ENCODE measurements around the gene SLC26A2.
"Not testable (repeated sequence)": the region's sequence is repeated elsewhere in the genome, so short reads cannot be mapped to it uniquely, and the experiment has no call there.

SLC26A2 gene

DNA sequence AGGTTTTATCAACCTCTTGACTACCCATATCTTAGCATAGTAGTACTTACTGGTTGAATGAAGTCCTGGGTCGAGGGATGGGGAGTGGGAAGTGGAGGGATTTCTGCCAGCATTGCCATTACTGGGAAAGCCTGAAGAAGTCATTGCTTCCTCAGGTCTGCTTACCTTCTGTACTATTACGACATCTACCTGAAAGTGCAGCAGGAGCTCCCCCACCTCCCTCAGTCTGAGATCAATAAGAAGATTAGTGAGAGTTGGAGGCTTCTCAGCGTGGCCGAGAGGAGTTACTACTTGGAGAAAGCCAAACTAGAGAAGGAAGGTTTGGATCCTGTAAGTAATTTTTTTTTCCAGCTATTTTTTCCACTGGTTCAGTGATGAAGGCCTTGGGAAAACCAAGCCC lies 45.8 kb downstream of the SLC26A2 start:
- DNase-seq (ENCODE audit: low spot score) = no peak

DNA sequence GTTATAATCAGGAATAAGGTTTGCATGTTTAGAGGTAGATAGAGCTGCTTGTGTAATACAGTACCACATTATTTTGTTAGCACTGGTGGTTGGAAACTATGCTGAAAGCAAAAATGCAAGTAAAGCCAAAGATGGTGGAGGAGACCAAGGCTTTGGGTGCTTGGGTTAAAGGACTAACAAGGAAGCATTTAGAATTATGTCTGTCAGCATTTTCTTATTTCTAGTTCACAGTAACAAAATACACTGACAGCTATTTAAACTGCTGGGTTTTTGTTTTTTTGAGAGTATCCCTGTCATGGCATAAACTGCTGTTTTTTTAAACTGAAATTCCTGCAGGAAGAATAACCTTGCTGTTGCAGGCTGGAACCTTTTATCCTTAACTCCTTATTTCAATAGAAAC lies 46.5 kb downstream of the SLC26A2 start:
- DNase-seq (ENCODE audit: low spot score) = no peak

DNA sequence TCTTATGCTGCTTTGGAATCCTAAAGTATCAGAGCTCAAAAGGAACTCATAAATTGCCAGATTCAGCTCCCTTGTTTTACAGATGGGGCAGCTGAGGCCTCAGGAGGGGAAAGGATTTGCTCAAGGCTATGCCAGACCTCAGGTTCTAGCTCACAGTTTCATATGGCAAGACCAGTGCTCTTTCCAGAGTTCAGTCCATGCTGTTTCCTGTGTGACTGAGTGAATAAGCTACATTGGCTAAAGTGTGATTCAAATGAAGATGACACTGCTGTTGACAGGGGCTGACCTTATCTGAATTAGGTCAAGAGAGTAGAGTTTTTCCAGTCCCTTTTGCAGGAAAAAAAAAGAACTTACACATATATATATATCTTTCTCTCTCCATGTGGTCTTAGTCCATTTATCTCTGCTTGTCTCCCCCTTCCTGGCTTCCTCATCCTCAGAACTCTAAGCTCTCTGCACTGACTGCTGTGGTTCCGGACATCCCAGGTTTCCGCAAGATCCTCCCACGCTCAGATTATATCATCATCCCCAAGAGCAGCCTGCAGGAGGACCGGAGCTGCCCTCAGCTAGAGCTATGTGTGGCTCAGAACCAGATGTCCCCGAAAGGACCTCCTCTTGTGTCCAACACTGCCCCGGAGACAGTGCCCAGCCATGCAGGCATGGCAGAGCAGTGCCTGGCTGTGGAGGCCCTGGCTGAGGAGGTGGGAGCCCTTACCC lies 49.3 kb downstream of the SLC26A2 start:
- no peak for DNase-seq (ENCODE audit: low spot score)

DNA sequence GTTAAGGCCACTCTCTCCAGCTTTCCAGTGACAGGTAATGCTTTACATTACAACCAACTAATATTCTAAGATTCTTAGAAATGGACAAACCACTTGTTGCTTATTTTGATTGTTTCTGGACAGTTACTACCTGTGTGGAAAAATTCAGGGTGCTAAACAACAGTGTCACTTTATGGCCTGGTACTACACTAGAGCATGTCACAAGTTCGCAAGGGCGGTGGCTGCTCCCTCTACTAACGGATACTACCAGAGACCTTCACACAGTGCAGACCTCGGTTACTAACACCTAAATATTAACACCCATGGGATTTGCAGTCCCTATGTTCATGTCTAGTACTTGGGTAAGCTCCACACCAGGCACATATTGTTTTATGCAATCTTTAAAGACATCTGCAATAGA lies 53.4 kb downstream of the SLC26A2 start:
- no peak for DNase-seq (ENCODE audit: low spot score)

DNA sequence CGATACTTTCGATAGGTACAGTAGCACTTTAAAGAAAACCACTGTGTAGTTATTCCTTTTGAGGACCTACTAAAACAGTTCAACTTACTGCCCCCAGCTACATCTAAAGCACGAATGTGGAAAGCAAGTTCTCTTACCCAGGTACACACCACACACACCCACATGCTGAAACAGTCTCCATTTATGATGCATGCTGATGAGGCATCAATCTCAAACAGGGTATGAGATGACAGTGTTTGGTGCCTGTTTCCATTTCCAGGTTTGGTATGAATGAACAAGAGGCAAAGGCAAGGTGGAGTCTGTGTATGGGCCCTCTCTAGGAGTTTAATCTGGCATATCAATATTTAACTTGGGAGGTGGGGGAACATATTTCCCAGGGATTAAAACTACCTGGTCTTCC lies 53.9 kb downstream of the SLC26A2 start:
- DNase-seq (ENCODE audit: low spot score) = no peak

DNA sequence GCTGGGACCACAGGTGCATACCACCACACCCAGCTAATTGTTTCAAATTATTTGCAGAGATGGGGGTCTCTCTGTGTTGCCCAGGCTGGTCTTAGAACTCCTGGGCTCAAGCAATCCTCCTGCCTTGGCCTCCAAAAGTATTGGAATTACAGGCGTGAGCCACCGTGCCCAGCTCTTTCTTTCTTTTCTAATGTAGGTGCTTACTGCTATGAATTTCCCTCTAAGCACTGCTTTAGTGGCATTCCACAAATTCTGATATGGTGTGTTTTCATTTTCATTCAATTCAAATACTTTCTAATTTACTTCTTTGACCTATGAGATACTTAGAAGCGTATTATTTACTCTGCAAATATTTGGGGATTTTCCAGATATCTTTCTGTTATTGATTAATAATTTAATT lies 54.9 kb downstream of the SLC26A2 start:
- no peak for DNase-seq (ENCODE audit: low spot score)

DNA sequence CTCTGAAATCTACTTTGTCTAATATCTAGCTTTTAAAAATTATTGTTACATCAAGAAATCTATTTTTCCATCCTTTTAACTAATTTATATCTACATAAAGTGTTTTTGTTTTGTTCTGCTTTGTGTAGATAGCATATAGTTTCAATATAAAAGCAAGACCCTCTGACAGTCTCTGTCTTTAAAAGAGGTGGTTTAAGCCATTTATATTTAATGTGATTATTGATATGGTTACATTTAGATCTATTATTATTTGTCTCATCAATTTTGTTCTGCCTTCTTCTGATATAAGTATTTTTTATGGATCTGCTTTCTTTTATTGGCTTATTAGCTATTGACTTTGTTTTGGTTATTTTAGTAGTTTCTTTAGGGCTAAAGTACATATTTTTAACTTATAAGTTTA lies 56.0 kb downstream of the SLC26A2 start:
- no peak for DNase-seq (ENCODE audit: low spot score)

DNA sequence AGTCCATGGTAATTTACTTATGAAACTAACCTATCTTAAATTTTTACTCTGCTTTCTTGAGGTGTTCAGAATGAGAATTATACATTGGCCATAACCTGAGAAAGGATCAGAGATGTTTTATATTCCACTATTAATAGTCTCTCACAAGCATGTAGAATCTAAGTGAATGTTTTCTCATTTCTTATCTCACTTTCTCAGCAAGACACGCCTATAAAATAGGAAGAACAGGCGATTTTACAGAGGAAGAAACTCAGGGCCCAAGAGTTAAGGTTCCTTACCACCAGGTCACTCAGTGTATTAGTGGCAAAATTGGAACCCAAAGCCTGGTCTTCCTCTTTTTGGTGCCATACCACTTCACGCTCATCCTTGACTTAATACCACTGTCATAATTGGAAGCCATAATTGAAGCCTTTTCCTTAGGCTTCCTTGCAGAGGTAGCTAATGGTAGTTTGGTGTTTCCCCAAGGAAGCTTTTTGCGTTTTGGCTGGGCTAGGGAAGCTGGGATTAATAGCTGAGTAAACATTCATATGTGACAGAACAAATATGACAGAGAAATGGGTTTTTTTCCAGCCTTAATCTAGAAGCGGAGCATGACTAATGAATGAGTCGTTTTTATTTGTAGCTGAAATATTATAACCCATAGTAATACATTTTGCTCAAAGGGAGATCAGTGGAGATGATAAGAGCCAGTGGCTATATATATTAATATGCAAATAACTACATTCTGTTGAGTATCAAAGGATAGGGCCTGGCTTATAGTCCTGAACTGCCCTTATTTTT lies 56.9 kb downstream of the SLC26A2 start:
- DNase-seq (ENCODE audit: low spot score) = no peak

DNA sequence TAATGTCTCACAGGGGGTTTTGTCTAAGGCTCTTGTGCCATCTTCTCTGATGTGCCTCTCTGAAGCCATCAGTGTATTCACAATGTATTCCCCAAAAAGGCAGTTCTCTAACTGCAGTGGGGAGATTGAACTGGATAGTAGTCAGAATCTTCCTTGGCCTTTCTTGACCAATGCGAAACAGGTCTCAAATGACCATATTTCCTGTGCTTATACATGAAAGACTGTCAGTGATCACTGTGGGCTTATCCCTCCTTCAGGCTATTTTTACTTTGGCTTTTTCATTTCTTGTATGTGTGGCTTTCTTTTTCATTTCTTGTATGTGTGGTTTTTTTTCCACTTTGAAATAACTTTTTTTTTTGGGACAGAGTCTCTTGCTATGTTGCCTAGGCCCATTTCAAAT lies 59.7 kb downstream of the SLC26A2 start:
- no peak for DNase-seq (ENCODE audit: low spot score)

DNA sequence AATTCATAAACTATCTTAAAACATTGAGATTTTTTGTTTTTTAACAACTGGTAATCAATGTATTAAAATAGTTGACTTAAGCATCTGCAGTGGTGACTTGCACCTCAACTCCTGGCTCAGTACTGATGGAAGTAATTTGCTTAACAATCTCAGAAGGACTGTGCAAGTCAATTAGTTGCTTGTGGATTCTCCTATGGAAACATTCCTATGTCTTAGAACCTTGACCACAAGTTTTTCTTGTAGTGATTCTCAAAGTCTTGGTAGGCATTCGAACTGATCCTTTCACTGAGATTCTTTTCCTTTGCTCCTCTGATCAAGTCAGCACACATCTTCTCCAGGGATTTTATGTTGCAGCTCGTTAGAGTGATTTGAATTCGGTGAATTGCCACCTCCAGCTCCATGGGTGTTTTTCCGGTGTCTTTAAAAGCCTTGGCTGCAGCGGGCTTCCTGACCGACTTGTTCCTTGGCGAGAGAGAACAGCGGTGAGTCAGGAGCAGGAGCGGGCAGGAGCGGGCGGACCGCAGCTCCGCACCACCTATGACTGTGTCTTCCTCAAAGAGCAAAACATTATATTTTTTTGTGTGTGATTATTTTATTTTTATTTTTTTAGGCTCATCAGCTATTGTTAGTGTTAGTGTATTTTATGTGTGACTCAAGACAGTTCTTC lies 61.1 kb downstream of the SLC26A2 start:
- no peak for DNase-seq (ENCODE audit: low spot score)

DNA sequence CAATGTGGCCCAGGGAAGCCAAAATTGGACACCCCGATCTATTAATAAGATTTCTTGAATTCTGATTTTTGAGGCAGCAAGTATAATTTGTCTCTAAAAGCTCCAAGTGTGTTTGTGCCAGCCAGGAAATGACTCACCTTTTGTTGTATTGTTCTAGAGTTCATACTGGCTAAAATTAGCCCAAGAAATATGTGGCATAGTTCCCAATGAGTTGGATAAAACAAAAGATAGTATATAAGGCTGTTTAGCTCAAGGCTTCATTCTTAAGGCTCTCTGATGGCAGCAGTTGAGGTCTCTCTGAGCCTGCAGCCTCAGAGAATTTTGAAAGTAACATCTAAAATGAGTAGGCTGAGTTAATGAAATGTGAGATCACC lies 61.6 kb downstream of the SLC26A2 start:
- peak; percentile 35 for DNase-seq (ENCODE audit: low spot score)

DNA sequence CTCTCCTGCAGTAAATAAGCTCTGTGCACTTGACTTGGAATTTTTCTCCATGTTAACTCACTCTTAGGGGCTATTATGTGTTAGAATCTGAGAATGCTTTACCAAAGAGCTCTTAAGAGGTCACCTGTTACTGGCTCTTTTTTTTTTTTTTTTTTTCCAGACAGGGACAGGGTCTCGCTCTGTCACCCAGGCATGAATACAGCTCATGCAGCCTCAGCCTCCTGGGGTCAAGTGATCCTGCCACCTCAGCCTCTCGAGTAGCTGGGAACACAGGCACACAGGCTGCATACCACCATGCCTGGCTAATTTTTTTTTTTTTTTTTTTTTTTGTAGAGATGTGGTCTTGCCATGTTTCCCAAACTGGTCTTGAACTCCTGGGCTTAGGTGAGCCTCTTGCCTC lies 62.1 kb downstream of the SLC26A2 start:
- no peak for DNase-seq (ENCODE audit: low spot score)

DNA sequence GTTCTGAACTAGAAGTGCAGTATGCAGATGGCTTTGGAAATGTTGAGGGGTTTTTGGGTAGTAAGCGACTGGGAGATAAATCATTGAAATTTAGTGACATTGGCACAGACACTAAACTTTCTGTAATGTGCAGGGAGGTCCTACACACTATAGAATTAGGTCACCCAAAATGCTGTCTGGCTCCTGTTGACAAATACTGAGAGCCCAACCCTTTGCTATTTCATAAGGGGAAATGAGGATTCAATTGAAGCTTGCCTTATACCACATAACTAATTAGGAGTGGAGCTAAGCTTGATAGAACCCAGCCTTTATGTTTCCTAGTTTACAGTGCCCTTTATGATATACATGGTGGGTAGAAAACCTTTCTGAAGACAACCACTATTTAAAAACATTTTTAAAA lies 62.6 kb downstream of the SLC26A2 start:
- no peak for DNase-seq (ENCODE audit: low spot score)

DNA sequence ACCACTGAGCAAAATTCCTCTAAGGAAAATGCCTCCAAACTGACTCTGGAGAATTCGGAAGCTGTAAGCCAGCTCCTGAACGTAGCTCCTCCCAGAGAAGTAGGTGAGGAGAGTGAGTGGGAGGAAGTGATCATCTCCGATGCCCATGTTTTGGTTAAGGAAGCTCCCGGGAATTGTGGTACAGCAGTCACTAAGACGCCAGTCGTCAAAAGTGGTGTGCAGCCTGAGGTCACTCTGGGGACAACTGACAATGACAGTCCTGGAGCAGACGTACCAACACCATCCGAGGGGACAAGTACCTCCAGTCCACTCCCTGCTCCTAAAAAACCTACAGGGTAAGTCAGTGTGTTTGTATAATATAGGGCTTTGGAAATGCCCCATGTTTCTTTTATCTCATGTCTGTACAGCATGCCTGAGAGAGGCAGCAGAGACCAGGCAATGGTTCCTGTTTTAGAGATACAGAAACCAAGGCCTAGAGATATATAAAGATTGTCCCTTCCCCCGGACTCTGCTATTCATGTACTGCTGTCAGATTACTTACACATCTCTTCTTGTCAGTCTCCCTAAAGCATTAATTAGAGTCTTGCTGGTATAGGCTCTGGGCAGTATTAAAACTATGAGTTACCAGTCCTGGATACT lies 63.9 kb downstream of the SLC26A2 start:
- DNase-seq (ENCODE audit: low spot score) = no peak

DNA sequence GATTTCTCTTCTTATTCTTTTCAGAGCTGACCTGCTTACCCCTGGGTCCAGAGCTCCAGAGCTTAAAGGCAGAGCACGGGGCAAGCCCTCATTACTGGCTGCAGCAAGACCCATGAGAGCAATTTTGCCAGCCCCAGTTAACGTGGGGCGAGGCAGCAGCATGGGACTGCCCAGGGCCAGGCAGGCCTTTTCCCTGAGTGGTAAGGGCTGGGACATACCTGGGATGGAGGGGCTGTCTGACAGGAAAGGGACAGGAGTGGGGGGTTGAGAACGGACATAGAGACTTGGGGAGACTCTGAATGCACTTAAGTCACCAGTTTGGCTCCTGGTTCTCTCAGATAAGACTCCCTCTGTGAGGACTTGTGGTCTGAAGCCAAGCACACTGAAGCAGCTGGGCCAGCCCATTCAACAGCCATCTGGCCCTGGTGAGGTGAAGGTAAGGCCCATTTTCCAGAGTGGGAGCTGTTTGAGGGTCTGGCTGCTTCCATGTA lies 66.2 kb downstream of the SLC26A2 start:
- DNase-seq (ENCODE audit: low spot score) = no peak

DNA sequence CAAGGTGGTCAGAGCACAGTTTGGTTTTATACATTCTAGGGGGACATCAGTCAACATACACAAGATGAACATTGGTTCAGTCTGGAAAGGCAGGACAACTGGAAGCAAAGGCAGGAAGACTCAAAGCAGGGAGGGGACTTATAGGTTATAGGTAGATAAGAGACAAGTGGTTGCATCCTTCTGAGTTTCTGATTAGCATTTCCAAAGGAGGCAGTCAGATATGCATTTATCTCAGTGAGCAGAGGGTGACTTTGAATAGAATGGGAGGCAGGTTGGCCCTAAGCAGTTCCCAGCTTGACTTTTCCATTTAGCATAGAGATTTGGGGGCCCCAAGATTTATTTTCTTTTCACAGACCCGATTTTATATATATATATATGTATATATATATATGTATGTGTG lies 67.5 kb downstream of the SLC26A2 start:
- DNase-seq (ENCODE audit: low spot score) = not testable (repeated sequence)

DNA sequence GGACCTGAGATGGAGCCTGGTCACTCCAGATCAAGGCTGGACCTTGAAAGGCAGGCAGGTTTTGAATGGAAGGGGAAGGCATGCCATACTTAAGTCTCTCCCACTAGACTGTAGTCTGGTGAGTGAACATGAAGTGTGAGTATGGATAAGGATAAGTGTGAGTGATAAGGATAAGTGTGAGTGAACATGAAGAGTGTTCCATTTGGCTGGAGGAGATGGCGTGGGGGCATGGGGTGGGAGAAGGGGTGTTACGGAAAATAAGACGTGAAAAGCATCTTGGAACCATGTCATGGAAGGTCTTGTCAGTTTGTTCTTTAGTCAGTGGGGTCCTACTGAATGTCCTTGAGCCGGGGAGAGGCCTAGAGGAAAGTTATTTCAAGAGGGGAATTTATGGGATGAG lies 72.8 kb downstream of the SLC26A2 start:
- DNase-seq (ENCODE audit: low spot score) = no peak

DNA sequence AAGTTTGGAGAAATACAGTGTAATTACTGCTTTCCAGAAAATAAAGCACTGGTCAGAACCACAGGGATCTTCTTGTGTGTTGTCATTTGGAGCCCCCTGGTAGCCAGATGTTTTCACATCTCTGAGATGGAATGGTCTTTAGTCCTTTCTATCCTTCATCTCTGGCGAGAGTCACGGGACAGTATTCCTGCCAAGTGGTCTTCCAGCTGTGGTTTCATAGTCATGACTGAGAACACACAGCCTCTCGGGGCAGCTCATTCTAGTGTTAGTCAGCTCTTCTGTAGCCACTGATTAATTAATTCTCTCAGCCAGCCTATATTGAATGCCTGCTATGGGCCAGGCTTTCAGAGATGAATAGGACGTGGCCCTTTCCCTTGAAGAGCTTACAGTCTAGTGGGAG lies 74.1 kb downstream of the SLC26A2 start:
- DNase-seq (ENCODE audit: low spot score) = no peak

DNA sequence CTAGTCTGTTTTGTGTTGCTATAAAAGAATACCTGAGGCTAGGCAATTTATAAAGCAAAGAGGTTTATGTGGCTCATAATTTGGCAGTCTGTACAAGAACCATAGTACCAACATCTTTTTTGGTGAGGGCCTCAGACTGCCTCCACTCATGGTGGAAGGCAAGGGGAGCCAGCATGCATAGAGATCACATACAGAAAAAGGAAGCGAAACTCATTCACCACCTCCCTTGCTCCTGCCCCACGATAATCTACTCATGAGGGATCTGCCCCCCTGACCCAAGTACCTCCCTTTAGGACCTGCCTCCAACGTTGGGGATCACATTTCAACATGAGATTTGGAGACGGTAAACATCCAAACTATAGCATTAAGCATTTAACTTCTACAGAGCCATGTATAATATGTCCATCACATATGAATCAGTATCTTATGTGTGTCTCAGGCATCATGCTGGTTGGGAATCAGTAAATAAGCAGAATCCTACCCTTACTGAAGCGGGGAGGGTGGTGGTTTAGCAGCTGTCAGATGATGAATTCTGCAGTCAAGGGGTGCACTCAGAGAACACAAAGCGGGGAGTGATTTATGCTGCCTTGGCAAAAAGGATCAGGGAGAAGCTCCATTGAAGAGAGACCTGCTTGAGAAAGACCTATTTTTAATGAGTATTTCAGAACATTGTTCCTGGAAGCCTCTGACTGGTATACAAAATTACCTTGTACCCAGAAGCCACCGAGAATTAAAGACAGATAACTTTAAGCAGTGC lies 74.8 kb downstream of the SLC26A2 start:
- DNase-seq (ENCODE audit: low spot score) = no peak

DNA sequence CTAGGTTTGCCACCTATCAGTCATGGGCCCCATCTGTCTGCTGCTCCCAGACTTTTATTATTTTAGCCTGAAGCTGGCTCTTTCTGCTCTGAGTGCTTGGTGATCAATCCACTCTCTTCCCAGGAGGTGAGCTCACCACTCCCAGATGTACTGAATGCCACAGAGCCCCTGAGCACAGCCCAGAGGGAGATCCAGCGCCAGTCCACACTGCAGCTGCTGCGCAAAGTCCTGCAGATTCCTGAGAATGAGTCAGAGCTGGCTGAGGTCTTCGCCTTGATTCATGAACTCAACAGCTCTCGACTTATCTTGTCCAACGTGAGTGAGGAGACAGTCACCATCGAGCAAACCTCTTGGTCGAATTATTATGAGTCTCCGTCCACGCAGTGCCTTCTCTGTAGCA lies 76.0 kb downstream of the SLC26A2 start:
- DNase-seq (ENCODE audit: low spot score) = no peak

Measured in pons (tissue), 1 donor.